Putamen (tissue), 1 donor: ENCODE measurements around the gene CYP4F3.
"Not testable (repeated sequence)": the region's sequence is repeated elsewhere in the genome, so short reads cannot be mapped to it uniquely, and the experiment has no call there.

Source experiments
- DNase-seq: peaks from one replicate; pipeline ENCODE4 v3.0.0-alpha.2; 2016; ENCODE audit warnings: low spot score

CYP4F3 gene, protein sequence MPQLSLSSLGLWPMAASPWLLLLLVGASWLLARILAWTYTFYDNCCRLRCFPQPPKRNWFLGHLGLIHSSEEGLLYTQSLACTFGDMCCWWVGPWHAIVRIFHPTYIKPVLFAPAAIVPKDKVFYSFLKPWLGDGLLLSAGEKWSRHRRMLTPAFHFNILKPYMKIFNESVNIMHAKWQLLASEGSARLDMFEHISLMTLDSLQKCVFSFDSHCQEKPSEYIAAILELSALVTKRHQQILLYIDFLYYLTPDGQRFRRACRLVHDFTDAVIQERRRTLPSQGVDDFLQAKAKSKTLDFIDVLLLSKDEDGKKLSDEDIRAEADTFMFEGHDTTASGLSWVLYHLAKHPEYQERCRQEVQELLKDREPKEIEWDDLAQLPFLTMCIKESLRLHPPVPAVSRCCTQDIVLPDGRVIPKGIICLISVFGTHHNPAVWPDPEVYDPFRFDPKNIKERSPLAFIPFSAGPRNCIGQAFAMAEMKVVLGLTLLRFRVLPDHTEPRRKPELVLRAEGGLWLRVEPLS

DNA sequence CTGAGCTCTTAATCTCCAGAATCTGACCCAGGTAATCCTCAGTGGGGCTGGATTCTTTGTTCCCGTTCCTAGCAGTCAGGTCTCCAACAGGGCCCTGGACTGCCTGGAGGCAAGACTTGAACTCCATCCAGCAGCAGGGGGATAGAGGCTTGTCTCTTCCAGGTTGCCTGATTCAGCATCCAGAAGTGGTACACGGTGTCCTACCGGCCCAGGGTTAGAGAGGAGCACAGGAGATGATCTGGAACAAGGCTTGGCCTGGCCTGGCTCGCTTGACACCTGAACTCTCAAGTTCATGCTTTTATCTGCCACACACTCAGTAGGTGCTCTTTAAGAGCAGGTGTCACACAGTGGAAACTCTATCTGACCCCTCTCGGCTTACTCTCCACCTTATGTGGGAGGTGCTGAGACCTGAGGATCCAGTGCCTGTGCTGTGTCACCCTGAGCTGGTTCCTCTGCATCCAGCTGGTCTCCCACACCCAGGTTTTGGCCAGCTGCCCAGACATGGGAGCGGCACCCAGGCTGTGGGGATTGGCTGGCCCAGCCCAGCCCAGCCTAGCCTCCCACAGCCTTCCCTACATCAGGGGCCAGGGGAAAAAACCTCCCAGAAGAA lies at the start of gene CYP4F3:
CYP4F3 (plus strand) TSS at position 604 of the 610 bp plus-strand sequence. CDS start 519 bp downstream, outside the sequence.
- no peak for DNase-seq

DNA sequence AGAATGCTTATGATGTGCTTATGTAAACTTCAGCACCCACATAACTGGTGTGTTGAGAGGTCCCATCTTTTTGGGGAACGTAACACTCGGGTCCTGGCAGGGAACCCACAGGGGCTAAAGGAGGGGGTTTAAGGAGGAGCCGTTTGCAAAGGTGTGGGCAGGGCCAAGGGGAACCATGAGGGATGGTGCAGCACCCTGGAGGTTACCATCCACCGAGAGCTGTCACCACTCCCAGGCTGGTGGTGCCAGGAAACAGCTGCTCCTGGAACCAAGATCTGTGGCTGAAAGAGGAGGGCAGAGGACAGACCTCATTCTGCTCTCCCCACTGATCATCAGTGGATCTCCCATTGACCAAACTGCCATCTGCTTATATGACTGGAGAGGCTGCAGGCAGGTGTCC lies 48.9 kb upstream of the CYP4F3 start:
- DNase-seq: no peak

DNA sequence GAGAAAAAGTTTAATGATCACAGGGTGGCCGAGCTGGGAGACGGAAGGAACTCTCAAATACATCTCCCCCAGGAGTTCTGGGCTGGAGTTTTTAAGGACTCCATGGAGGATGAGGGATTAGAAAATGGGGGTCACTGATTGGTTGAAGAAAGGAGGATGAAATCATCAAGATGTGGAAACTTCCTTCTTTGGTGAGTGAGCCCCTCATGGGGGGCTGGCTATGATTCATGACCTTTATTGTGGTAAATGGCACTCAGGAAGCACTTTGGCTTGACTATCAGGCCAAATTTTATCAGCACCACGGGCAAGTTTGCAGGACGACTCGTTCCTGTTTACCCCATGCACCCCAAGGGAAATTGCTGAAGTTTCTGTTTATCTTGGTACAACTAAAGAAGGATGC lies 48.2 kb upstream of the CYP4F3 start:
- DNase-seq: not testable (repeated sequence)

DNA sequence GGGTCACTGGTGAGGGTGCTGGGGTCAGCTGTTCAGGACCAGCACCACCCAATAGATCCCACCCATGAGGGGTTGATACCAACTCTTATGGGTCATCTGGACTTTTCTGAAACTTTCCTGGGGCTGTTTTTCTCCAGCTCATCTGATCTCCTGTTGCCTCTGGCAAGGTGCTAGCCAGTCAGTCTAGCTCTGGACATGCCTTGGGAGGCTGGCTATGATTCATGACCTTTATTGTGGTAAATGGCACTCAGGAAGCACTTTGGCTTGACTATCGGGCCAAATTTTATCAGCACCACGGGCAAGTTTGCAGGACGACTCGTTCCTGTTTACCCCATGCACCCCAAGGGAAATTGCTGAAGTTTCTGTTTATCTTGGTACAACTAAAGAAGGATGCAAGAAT lies 46.9 kb upstream of the CYP4F3 start:
- not testable (repeated sequence) for DNase-seq

DNA sequence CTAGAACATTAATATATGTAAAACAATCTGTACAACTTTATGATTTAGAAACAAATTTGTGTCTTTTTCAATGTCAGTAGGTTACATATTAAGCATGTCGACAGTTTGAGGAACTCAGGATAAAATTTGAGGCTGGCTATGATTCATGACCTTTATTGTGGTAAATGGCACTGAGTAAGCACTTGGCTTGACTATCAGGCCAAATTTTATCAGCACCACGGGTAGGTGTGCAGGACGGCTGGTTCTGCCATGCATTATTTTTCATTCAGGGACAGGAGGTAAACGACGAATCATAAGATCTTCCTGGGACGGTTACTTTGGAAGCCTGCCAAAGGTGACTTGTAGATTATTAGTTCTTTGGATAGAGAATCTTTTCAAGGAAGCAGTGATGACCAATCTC lies 45.6 kb upstream of the CYP4F3 start:
- DNase-seq: no peak

DNA sequence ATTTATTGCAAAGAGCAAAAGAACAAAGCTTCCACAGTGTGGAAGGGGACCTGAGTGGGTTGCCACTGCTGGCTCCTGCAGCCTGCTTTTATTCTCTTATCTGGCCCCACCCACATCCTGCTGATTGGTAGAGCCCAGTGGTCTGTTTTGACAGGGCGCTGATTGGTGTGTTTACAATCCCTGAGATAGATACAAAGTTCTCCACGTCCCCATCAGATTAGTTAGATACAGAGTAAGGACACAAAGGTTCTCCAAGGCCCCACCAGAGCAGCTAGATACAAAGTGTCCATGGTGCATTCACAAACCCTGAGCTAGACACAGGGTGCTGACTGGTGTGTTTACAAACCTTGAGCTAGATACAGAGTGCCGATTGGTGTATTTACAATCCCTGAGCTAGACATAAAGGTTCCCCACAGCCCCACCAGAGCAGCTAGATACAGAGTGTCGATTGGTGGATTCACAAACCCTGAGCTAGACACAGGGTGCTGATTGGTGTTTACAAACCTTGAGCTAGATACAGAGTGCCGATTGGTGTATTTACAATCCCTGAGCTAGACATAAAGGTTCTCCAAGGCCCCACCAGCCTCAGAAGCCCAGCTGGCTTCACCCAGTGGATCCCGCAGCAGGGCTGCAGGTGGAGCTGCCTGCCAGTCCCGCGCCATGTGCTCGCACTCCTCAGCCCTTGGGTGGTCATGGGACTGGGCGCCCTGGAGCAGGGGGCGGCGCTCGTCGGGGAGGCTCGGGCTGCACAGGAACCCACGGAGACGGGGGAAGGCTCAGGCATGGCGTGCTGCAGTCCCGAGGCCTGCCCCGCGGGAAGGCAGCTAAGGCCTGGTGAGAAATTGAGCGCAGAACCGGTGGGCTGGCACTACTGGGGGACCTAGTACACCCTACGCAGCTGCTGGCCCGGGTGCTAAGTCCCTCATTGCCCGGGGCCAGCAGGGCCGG lies 32.4 kb upstream of the CYP4F3 start:
- DNase-seq: not testable (repeated sequence)

DNA sequence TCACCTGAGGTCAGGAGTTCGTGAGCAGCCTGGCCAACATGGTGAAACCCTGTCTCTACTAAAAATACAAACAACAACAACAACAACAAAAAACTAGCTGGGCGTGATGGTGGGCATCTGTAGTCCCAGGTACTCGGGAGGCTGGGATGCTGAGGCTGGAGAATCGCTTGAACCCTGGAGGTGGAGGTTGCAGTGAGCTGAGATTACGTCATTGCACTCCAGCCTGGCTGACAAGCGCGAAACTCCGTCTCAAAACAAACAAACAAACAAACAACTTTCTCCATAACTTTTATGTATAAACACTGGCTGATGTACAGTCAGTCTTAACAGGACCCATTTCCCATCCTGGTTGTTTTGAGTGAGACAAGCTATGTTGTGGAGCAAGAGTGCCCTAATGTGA lies 31.4 kb upstream of the CYP4F3 start:
- DNase-seq: no peak

DNA sequence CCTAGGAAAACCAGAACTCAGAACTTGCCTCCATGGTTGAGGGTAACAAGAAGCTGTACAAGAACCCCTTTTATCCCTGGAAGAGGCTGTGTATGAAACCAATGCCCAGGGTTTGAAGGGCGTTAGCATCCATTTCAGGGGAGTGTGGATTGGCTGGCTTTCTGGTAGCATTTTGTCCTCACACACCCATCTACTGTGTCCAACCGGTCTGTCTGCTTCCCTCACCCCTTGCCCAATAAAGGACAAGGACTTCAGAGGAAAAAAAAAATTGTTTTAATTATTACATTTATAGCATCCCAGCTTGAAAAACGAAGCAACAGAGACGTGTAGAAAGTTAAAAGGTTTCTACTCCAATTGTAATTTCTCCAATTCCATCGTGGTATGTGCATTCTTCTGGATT lies 28.4 kb upstream of the CYP4F3 start:
- DNase-seq: no peak

DNA sequence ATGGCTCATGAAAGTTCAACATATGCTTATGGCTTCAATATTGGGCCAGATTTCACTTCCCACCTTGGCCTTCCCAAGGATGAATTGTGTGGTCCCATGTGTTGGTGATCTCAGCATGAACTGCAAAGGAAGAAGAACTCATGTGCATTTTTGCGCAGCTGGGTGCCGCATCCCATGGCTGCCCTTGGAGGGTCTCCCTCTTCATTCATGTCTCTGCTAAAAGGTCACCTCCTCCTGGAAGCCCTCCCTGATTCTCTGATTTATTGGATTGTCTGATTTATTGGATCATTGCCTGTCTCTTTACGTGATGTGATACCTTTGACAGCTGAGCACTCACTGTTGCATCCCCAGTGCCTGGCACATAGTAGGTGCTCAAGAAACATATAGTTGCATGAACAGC lies 27.4 kb upstream of the CYP4F3 start:
- DNase-seq: no peak

DNA sequence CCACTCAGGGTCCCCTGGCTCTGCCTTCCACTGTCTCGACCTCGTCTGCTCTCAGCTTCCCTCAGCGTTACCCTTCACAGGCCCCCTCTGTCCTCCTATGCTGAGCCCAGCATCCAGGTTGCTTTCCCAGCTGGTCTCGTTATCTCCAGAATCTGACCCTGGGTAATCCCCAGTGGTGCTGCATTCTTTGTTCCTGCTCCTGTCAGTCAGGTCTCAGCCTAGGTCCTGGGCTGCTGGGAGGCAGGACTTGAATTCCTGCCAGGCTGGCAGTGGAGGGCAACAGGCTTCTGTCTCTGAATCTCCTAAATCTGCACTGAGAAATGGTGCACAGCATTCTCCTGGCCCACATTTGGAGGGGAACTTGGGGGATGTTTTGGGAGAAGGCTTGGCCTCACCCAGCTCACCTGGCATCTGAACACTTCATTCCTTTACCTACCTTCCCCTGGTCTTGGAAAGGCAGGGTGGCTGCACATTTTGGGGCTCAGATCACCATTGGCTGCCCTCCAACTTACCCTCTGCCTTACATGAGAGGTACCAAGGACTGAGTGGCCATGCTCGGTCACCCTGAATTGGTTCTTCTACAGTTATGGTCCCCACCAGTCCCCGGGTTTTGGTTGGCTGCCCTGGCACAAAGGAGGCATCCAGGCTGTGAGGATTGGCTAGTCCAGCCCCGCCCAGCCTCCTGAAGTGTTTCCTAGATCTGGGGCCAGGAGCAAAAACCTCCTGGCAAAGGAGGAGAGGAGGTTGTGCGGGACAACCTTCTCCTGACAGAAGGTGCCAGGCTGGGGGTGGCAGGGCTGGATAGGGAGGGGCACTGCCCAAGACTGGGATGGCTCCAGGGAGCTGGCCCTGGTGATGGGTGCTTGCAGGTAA lies 26.0 kb upstream of the CYP4F3 start, which contains the start of gene CYP4F8:
CYP4F8 (plus strand) TSS at position 712 of the 873 bp plus-strand sequence. CDS start 399 bp downstream, outside the sequence.
- no peak for DNase-seq

DNA sequence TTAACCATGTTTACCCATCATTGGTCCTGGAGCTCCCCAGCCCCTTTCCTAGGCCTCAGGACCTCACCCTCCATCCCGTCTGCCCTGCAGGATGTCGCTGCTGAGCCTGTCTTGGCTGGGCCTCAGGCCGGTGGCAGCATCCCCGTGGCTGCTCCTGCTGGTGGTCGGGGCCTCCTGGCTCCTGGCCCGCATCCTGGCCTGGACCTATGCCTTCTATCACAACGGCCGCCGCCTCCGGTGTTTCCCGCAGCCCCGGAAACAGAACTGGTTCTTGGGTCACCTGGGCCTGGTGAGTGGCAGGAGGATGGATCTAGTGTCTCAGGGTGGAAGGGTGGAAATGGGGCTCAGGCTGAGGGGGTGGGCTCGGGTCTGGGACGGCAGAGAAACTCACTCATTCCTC lies 25.2 kb upstream of the CYP4F3 start:
- no peak for DNase-seq

DNA sequence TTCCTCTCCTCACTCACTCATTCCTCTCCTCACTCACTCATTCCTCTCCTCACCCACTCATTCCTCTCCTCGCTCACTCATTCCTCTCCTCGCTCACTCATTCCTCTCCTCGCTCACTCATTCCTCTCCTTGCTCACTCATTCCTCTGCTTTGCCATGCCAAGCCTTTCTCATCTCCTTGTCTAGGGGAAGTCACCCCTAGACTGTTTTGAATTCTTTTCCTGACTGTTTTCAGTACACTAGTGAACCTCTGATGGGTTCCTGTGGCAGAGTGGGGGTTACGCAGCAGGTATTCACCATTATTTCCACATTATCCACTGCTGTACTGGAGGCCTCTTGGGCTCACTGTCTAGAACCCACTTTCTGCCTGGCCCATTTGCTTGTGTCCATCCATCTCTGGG lies 24.5 kb upstream of the CYP4F3 start:
- no peak for DNase-seq

DNA sequence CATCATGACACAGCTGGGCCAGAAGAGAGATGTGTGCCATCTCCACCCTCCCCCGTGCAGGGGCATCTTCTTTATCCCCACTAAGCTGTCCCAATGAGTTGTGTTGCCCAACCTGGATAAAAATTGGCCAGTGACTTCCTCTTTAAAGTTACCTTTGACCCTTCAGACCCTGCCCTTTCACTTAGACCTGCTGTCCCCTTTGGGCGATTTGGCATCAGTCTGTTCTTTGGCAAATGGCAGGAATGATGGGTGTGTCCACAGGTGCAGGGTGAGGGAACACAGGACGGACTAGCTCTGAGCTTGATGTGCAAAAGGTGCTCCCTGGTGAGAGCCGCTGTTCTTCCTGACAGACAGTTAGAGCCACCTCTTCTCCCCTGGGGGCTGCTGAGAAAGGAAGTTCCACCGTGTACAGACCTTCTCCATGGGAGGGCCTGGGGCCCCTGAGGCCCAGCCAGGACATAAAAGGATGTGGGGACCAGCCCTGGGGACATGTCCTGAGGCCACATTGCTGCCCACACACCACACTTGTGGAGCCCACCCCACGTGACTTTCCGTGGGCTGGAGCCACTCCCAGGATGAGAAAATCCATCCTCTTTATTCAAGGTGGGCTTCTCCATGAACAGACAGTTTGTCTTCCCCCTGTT lies 23.9 kb upstream of the CYP4F3 start:
- DNase-seq: no peak

DNA sequence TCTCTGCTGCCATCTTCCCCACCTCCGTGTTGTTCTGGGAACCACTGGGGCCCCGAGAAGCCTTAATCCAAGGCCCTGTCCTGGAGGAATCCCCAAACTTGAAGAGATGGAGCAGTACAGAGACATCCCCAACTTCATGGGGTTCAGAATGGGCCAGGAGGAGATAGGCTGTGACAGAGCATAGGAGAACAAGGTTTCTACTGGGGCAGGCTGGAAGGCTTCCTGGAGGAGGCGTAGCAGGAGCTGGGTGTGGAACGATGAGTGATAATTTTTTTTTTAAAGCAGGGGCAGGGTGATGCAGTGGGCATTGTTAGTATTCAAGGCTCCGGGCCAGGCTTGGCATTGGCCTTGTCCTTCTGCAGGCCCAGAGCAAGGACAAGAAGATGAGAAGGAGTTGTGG lies 22.4 kb upstream of the CYP4F3 start:
- DNase-seq: no peak

DNA sequence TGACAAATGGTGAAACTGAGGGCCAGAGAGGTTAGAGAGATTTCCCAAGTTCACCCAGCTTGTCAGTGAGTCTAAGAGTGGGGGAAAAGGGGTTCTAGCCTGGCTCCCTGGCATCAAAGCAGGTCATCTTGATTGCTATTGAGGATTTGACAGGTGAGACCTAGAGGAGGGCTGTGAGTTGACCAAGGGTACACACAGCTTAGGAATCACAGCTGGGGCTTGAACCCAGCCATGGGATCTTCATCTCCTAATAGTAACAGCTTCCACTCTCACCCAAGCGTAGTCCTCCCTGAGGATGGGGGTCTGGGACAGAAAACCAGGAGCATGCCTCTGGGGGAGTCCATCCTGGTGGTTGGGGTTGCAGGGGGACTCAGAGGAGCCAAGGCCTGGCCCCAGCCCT lies 18.9 kb upstream of the CYP4F3 start:
- DNase-seq: no peak

DNA sequence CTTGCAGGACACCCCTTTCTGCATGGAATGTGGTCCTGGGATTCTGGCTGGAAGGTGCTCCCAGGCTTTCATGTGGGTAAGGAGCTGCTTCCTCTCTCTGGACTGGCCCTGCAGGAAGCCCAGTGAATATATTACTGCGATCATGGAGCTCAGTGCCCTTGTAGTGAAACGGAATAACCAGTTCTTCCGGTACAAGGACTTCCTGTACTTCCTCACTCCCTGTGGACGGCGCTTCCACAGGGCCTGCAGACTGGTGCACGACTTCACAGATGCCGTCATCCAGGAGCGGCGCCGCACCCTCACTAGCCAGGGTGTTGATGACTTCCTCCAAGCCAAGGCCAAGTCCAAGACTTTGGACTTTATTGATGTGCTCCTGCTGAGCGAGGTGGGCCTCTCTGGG lies 17.7 kb upstream of the CYP4F3 start:
- no peak for DNase-seq

DNA sequence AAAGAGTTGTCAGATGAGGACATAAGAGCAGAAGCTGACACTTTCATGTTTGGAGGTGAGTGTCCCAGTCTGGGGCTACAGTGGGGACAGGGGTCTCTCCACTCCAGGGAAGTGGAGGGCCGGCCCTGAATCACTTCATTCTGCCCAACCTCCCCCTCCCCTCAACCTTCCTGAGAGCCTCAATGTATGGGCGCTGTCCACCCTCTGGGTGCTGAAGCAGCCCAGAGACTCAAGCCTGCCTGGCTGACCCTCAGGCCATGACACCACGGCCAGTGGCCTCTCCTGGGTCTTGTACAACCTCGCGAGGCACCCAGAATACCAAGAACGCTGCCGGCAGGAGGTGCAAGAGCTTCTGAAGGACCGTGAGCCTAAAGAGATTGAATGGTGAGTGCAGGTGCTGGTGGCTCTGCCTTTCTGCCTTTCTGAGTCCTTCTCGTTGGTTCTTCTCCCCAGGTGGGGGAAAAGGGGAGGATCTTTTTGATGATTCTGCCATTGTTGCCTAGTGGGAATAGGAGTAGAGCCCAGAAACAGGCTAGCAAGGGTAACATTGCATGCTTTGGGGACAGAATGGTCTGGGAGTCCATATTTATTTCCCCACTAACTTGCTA lies 16.9 kb upstream of the CYP4F3 start:
- DNase-seq: no peak

DNA sequence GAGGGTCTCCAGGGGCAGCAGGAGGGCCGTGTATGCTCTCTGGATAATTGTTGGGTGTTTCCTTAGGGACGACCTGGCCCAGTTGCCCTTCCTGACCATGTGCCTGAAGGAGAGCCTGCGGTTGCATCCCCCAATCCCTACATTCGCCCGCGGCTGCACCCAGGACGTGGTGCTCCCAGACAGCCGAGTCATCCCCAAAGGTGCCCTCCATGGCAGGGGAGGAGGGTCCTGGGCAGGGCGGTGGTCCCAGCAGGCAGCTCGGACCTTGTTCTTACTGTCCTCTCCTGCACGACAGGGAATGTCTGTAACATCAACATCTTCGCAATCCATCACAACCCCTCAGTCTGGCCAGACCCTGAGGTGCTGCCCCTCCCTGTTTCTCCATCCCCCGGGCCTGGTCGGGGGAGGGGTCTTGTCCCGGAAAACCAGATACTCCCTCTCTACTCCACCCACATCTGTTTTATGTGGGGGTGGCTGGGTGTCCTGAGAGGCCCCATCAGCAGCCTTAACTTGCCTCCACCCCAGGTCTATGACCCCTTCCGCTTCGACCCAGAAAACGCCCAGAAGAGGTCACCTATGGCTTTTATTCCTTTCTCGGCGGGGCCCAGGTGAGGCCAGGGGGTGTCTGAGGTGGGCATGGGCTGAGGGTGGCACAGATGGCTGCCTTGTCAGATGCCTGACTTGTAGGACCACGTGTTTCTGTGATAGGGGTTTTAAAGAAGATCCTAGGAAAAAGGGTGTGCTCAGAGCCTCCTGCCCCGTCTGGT lies 12.3 kb upstream of the CYP4F3 start:
- DNase-seq: no peak
